ENCODE measurements around the gene RPP30.

Gene RPP30

GRCh38 chr10:90915766-90916075, 43.9 kb downstream of the RPP30 start:
- Mint-ChIP-seq H3K9me3 (no peaks in the 10 kb centered on the region), H3K36me3 (ENCODE audit: low read depth) (no peaks in the 10 kb centered on the region), H3K4me1 (peaks cover 21% of the 10 kb centered on the region), H3K27ac (no peak overlapping the region), H3K27me3 (ENCODE audit: low read depth, poor library complexity) (peaks cover 4% of the 10 kb centered on the region), H3K4me3 (no peak overlapping the region)
- DNase-seq, result no peak
- TF ChIP-seq CTCF (IDR thresholded peaks at IDR 0.05), result no peak

- H3K36me3 Mint-ChIP-seq (ENCODE audit: low read depth), result no peaks in the 10 kb centered on the region
- DNase-seq, result no peak
- H3K27me3 Mint-ChIP-seq (ENCODE audit: low read depth, poor library complexity), result peaks cover 4% of the 10 kb centered on the region
- no peak for TF ChIP-seq CTCF (IDR thresholded peaks at IDR 0.05)
- no peaks in the 10 kb centered on the region for H3K9me3 Mint-ChIP-seq
- H3K4me1 Mint-ChIP-seq, result peaks cover 28% of the 10 kb centered on the region
- no peak overlapping the region for H3K27ac Mint-ChIP-seq
- no peak overlapping the region for H3K4me3 Mint-ChIP-seq
These were observed 44.8 kb downstream of the RPP30 start for GRCh38 chr10:90916392-90917237.

- H3K36me3 Mint-ChIP-seq (ENCODE audit: low read depth), result no peaks in the 10 kb centered on the region
- no peak for DNase-seq
- peaks cover 10% of the 10 kb centered on the region for H3K27me3 Mint-ChIP-seq (ENCODE audit: low read depth, poor library complexity)
- no peak overlapping the region for H3K4me3 Mint-ChIP-seq
- TF ChIP-seq CTCF (IDR thresholded peaks at IDR 0.05), result no peak
- no peak overlapping the region for H3K27ac Mint-ChIP-seq
- peaks cover 21% of the 10 kb centered on the region for H3K4me1 Mint-ChIP-seq
- no peaks in the 10 kb centered on the region for H3K9me3 Mint-ChIP-seq
These were observed 45.6 kb downstream of the RPP30 start for GRCh38 chr10:90917238-90917967.

GRCh38 chr10:90917968-90918318, 46.2 kb downstream of the RPP30 start:
- DNase-seq, result no peak
- Mint-ChIP-seq H3K27ac (no peak overlapping the region), H3K36me3 (ENCODE audit: low read depth) (no peaks in the 10 kb centered on the region), H3K4me1 (peaks cover 18% of the 10 kb centered on the region), H3K4me3 (no peak overlapping the region), H3K9me3 (no peaks in the 10 kb centered on the region), H3K27me3 (ENCODE audit: low read depth, poor library complexity) (peaks cover 15% of the 10 kb centered on the region)
- no peak for TF ChIP-seq CTCF (IDR thresholded peaks at IDR 0.05)

GRCh38 chr10:90919683-90920574, 48.2 kb downstream of the RPP30 start:
- H3K4me1 Mint-ChIP-seq, result peaks cover 22% of the 10 kb centered on the region
- no peaks in the 10 kb centered on the region for H3K9me3 Mint-ChIP-seq
- H3K27me3 Mint-ChIP-seq (ENCODE audit: low read depth, poor library complexity), result peaks cover 25% of the 10 kb centered on the region
- H3K27ac Mint-ChIP-seq, result no peak overlapping the region
- H3K36me3 Mint-ChIP-seq (ENCODE audit: low read depth), result no peaks in the 10 kb centered on the region
- H3K4me3 Mint-ChIP-seq, result peak overlapping the region; percentile 22
- TF ChIP-seq CTCF (IDR thresholded peaks at IDR 0.05), result no peak
- no peak for DNase-seq
